ENCODE measurements around the gene FOLR1. TPM values are rescaled to one million over a fixed set of nuclear protein-coding genes. Genes with fewer than 3 reads are reported as not detected.

Gene FOLR1
- total and polyA plus RNA-seq, 2 of the 4 experiments (the other 2 are of a cell fraction), result 0.24 TPM; not detected in 1

DNA sequence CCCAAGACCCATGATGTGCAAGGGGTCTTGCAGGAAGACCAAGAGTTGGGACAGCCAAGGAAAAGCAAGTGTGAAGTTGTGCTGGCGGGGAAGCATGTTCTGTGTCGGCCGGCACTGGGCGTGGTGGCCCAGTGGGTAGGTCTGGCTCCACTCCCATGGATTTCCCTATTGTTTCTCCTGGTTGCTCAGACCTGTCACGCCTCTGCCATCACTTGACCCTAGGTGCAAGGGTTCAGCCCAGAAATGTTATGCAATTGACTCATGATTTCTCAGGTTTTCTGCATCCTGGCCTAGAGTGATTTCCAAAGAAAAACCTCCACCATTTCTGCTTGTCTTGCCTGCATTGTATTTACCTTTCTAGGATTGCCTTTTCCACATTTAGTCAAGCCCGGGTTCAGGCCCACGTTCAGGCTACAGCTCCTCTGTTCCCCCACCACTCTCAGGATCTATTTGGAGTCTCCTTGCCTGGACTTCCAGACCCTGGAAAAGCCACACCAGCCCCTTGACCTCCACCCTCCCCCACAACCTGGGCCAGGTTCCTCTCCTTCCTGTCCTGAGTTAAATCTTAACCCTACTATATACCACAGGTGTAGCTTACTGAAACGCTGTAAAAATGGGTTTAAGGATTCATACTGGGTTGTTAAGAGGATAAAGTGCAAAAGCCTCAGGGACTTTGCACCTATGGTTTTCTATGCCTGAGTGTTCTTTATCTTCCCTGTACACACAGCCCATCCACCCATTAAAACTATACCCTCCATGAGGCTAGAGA lies 17.5 kb upstream of the FOLR1 start:
- H3K79me1 ChIP-seq (ENCODE audit: low read depth in 1 of 2, low read length in 2 of 2), result no peaks in the 10 kb centered on the region
- no peak overlapping the region for H3K9ac ChIP-seq (ENCODE audit: low read depth, low read length)
- H3K9me1 ChIP-seq (ENCODE audit: insufficient read depth, low read length), result 0 out of 2 replicates have a peak, but pooled peaks cover 5% of the 10 kb centered on the region
- no peak overlapping the region for H4K8ac ChIP-seq (ENCODE audit: low read depth in 2 of 2, low read length in 2 of 2)
- dilution Hi-C loops (cut with HindIII; ENCODE audit: low sequenced_read_pairs, unreplicated experiment), result no loop called here
- H3K9me3 ChIP-seq (ENCODE audit: control insufficient read depth, insufficient read depth, low read length), result no peaks in the 10 kb centered on the region
- no peak overlapping the region for H2BK5ac ChIP-seq (ENCODE audit: low read depth, low read length, poor library complexity, severe bottlenecking)
- H3K4me3 ChIP-seq (ENCODE audit: insufficient read depth, low read depth, low read length), result no peak overlapping the region
- H3K4ac ChIP-seq (ENCODE audit: low read depth, low read length), result no peak overlapping the region
- POLR2A ChIA-PET (ENCODE audit: unreplicated experiment), result no interaction called here
- in situ Hi-C loops (cut with MboI; ENCODE audit: low sequenced_read_pairs), result no loop called here
- H2BK120ac ChIP-seq (ENCODE audit: low read depth, low read length), result no peak overlapping the region
- DNase-seq (no peak), ATAC-seq (ENCODE audit: low read depth) (no peak)
- H3K14ac ChIP-seq (replicated peaks; ENCODE audit: low read depth, low read length), result no peak overlapping the region
- no peak overlapping the region for H2AK9ac ChIP-seq (replicated peaks; ENCODE audit: low read depth, low read length, poor library complexity)
- no TSS peak for BruUV-seq (replicated peaks)
- H2BK20ac ChIP-seq (ENCODE audit: low read depth, low read length), result no peak overlapping the region
- no peak overlapping the region for H3K18ac ChIP-seq (ENCODE audit: low read depth, low read length)
- 66% methylated on average over 5 of the region's 8 CpGs; no CpG with 5 or more reads in 1 of the 2 experiments for WGBS, 2 experiments (ENCODE audit: extremely low coverage in 2 of 2, insufficient read length in 1 of 2)
- H3K4me2 ChIP-seq (ENCODE audit: low read depth, low read length), result no peak overlapping the region
- no peak overlapping the region for H4K91ac ChIP-seq (ENCODE audit: insufficient read depth, low read depth, low read length)
- no peak overlapping the region for H3K23ac ChIP-seq (ENCODE audit: low read depth, low read length)
- H3K27ac ChIP-seq (ENCODE audit: insufficient read depth, low read length), result no peak overlapping the region
- TF ChIP-seq MAZ (IDR thresholded peaks at IDR 0.05; ENCODE audit: borderline replicate concordance, low read depth, low read length), result no peak
- no peak for TF ChIP-seq RCOR1 (IDR thresholded peaks at IDR 0.05; ENCODE audit: insufficient replicate concordance, low read length)
- no peak for TF ChIP-seq SMC3 (IDR thresholded peaks at IDR 0.05; ENCODE audit: low read depth, low read length)
- TF ChIP-seq, protein P1, sequence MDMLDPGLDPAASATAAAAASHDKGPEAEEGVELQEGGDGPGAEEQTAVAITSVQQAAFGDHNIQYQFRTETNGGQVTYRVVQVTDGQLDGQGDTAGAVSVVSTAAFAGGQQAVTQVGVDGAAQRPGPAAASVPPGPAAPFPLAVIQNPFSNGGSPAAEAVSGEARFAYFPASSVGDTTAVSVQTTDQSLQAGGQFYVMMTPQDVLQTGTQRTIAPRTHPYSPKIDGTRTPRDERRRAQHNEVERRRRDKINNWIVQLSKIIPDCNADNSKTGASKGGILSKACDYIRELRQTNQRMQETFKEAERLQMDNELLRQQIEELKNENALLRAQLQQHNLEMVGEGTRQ (IDR thresholded peaks at IDR 0.05; ENCODE audit: low read depth, low read length), result no peak
- no peak for TF ChIP-seq MXI1 (IDR thresholded peaks at IDR 0.05; ENCODE audit: borderline replicate concordance, low read depth, low read length)
- TF ChIP-seq, protein P2, sequence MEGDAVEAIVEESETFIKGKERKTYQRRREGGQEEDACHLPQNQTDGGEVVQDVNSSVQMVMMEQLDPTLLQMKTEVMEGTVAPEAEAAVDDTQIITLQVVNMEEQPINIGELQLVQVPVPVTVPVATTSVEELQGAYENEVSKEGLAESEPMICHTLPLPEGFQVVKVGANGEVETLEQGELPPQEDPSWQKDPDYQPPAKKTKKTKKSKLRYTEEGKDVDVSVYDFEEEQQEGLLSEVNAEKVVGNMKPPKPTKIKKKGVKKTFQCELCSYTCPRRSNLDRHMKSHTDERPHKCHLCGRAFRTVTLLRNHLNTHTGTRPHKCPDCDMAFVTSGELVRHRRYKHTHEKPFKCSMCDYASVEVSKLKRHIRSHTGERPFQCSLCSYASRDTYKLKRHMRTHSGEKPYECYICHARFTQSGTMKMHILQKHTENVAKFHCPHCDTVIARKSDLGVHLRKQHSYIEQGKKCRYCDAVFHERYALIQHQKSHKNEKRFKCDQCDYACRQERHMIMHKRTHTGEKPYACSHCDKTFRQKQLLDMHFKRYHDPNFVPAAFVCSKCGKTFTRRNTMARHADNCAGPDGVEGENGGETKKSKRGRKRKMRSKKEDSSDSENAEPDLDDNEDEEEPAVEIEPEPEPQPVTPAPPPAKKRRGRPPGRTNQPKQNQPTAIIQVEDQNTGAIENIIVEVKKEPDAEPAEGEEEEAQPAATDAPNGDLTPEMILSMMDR (conservative IDR thresholded peaks at IDR 0.05; ENCODE audit: low read depth, low read length), result no peak
- no peak for TF ChIP-seq MAFK (IDR thresholded peaks at IDR 0.05; ENCODE audit: low read depth, low read length)
- TF ChIP-seq BHLHE40 (IDR thresholded peaks at IDR 0.05; ENCODE audit: low read depth, low read length), result no peak
- no peak for TF ChIP-seq NFE2L2 (IDR thresholded peaks at IDR 0.05; ENCODE audit: low read depth, low read length)
- no peak for TF ChIP-seq CHD1 (IDR thresholded peaks at IDR 0.05; ENCODE audit: low read depth, low read length)
- no peak for TF ChIP-seq CEBPB (IDR thresholded peaks at IDR 0.05; ENCODE audit: low read depth, low read length)
- TF ChIP-seq, protein P3, sequence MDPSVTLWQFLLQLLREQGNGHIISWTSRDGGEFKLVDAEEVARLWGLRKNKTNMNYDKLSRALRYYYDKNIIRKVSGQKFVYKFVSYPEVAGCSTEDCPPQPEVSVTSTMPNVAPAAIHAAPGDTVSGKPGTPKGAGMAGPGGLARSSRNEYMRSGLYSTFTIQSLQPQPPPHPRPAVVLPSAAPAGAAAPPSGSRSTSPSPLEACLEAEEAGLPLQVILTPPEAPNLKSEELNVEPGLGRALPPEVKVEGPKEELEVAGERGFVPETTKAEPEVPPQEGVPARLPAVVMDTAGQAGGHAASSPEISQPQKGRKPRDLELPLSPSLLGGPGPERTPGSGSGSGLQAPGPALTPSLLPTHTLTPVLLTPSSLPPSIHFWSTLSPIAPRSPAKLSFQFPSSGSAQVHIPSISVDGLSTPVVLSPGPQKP (IDR thresholded peaks at IDR 0.05; ENCODE audit: borderline replicate concordance, low read depth, low read length), result no peak
- intact Hi-C loops (cut with micrococcal nuclease), result no loop called here
- H4K20me1 ChIP-seq (ENCODE audit: insufficient read depth, low read length), result no peaks in the 10 kb centered on the region
- no peak overlapping the region; the same call in 1 of the 2 replicates for H2AK5ac ChIP-seq (ENCODE audit: low read depth, low read length)
- no peak overlapping the region for H2BK15ac ChIP-seq (ENCODE audit: low read depth, low read length)
- H3K4me1 ChIP-seq (ENCODE audit: control insufficient read depth, insufficient read depth, low read length), result peaks cover 3% of the 10 kb centered on the region
- H2AFZ ChIP-seq (replicated peaks; ENCODE audit: low read length, poor library complexity), result no peak overlapping the region
- H4K5ac ChIP-seq (ENCODE audit: low read depth, low read length), result no peak overlapping the region
- no peaks in the 10 kb centered on the region for H3K36me3 ChIP-seq (ENCODE audit: control insufficient read depth, insufficient read depth, low read length)
- CTCF ChIA-PET, result interaction anchor here (0.6 kb wide), 1 partner anchor 138 kb away, joined by 3 read pairs; no protein-coding TSS in a partner anchor
- no peaks in the 10 kb centered on the region; the same call in 1 of the 2 replicates for H3K27me3 ChIP-seq (ENCODE audit: control insufficient read depth, insufficient read depth, low read length)
- H3K56ac ChIP-seq (ENCODE audit: extremely low read depth, insufficient read depth, low read length), result no peak overlapping the region

Data from IMR-90 (cell line).